Ascending aorta (tissue), 2 donors: ENCODE results near the gene DRAP1. TPM values are rescaled to one million over a fixed set of nuclear protein-coding genes. Genes with fewer than 3 reads are reported as not detected.

ENCODE experiments used
- DNase-seq, 2 donors: peaks; one replicate each; pipeline ENCODE4 v3.0.0-alpha.2; 2019; ENCODE audit warnings: low spot score in 2 of 2
- H3K27ac ChIP-seq, 2 donors: fragments of 200-600 bp; sonication (generic); one replicate each; pipeline ENCODE4 v1.5.1; 2016 to 2017; ENCODE audit warnings: mild to moderate bottlenecking in 1 of 2
- H3K27me3 ChIP-seq: fragments of 200-600 bp; sonication (generic); one replicate; pipeline ENCODE4 v1.5.1; 2017
- H3K36me3 ChIP-seq, 2 donors: fragments of 200-600 bp; sonication (generic); one replicate each; pipeline ENCODE4 v1.5.1; 2016
- H3K4me1 ChIP-seq, 2 donors: fragments of 200-600 bp; sonication (generic); one replicate each; pipeline ENCODE4 v1.5.1; 2016 to 2017; ENCODE audit warnings: mild to moderate bottlenecking in 1 of 2
- H3K4me3 ChIP-seq, 2 donors: fragments of 200-600 bp; sonication (generic); one replicate each; pipeline ENCODE4 v1.5.1; 2016 to 2017; ENCODE audit warnings: mild to moderate bottlenecking in 1 of 2
- H3K9me3 ChIP-seq, 2 donors: fragments of 200-600 bp; sonication (generic); one replicate each; pipeline ENCODE4 v1.5.1; 2016
- intact Hi-C: fragments of 100-400 bp; cut with DNase I; formaldehyde crosslinking; loops from one replicate; pipeline ENCODE4 v1.15.1; 2023
- total RNA-seq: library from RNA; depleted of rRNA; stranded (reverse); fragments of >200 nt; gene quantifications from one replicate; pipeline ENCODE4 v1.1.0, GENCODE V29; 2016
- TF ChIP-seq, protein P1 (sequence below), 3 experiments: fragments of 200-600 bp in 2 of 3; fragments of 450-650 bp in 1 of 3; sonication (generic) in 2 of 3; IDR thresholded peaks; one replicate each; pipeline ENCODE4 v1.5.1; 2016 to 2019; ENCODE audit warnings: antibody characterized with exemption in 3 of 3, mild to moderate bottlenecking in 1 of 3, moderate library complexity in 1 of 3

The DRAP1 gene
- total RNA-seq, 1 donor from 2014 or later, result 135 TPM

DNA sequence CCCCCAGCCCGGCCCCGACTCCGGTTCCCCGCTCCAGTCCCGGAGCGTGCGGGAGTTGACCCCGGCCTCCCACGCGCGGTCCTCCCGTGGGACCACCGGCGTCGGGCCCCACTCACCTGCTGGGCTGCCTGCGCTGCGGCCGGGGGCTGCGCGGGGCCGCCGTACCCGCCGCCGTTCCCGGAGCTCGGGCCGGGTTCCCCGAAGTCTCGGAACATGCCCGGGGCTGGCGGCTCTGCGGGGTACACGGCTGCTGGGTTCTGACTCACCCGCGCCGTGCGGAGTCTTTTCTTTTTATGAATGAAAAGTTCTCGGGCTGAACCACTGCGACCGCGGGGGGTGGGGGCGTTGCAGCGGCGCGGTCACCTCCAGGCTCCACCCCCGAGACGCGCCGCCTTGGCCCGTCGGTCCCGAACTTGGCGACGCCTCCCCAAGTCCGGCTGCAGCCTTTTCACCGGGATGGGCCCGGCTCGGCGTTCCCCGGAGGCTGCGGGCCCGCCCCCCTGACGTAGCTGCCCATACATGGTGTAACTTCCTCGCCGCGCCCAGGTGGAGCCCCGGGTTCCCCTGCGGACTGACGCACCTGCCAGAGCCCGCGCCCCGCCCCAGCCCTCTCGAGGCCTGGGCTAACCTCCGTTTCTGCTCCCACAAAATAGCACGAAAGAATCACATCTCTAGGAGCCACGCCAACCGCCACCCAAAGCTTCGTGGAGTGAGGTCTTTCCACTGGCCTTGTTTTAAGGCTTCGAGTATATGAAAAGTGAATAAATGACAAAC lies 18.9 kb upstream of the DRAP1 start, which contains the start of gene FOSL1:
Gene FOSL1 (minus strand): TSS at position 264 of the 774 bp plus-strand sequence. CDS start 49 bp downstream, at position 215.
- peak; percentile 80 to 96 for DNase-seq
- Histone ChIP-seq H3K27ac (peak within 1 kb of the TSS; percentile 84 to 85), H3K4me3 (peak within 1 kb of the TSS; percentile 70 to 80), H3K27me3 (no peaks in the 10 kb centered on the region), H3K36me3 (no peaks in the 10 kb centered on the region), H3K9me3 (no peaks in the 10 kb centered on the region), H3K4me1 (peaks cover 7 to 20% of the 10 kb centered on the region in 2 donors)
- intact Hi-C loops, result loop anchor here (1.0 kb wide), 3 partner anchors 10 to 19 kb away; partner anchors contain the start of genes C11orf68, CCDC85B and DRAP1
- TF ChIP-seq, protein P1, sequence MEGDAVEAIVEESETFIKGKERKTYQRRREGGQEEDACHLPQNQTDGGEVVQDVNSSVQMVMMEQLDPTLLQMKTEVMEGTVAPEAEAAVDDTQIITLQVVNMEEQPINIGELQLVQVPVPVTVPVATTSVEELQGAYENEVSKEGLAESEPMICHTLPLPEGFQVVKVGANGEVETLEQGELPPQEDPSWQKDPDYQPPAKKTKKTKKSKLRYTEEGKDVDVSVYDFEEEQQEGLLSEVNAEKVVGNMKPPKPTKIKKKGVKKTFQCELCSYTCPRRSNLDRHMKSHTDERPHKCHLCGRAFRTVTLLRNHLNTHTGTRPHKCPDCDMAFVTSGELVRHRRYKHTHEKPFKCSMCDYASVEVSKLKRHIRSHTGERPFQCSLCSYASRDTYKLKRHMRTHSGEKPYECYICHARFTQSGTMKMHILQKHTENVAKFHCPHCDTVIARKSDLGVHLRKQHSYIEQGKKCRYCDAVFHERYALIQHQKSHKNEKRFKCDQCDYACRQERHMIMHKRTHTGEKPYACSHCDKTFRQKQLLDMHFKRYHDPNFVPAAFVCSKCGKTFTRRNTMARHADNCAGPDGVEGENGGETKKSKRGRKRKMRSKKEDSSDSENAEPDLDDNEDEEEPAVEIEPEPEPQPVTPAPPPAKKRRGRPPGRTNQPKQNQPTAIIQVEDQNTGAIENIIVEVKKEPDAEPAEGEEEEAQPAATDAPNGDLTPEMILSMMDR (IDR thresholded peaks at IDR 0.05), result no peak

GRCh38 chr11:65900899-65901180 lies 18.4 kb upstream of the DRAP1 start:
- peak overlapping the region; percentile 84 to 85 for H3K27ac ChIP-seq

GRCh38 chr11:65903068-65903481 lies 16.2 kb upstream of the DRAP1 start:
- Histone ChIP-seq H3K4me3 (no peak overlapping the region), H3K4me1 (peaks cover 7 to 13% of the 10 kb centered on the region in 2 donors), H3K27me3 (no peaks in the 10 kb centered on the region), H3K9me3 (no peaks in the 10 kb centered on the region), H3K27ac (no peak overlapping the region), H3K36me3 (no peaks in the 10 kb centered on the region)
- intact Hi-C loops, result no loop called here
- TF ChIP-seq, protein P1 (IDR thresholded peaks at IDR 0.05), result no peak
- DNase-seq, result no peak

More at GRCh38 chr11:65900899-65901180, 18.4 kb upstream of the DRAP1 start:
- peak overlapping the region; percentile 70 to 80 for H3K4me3 ChIP-seq
- H3K27me3 ChIP-seq, result no peaks in the 10 kb centered on the region
- no peaks in the 10 kb centered on the region for H3K9me3 ChIP-seq
- TF ChIP-seq, protein P1 (IDR thresholded peaks at IDR 0.05), result no peak
- H3K4me1 ChIP-seq, result peaks cover 7 to 20% of the 10 kb centered on the region in 2 donors
- DNase-seq, result no peak
- intact Hi-C loops, result loop anchor here (1.0 kb wide), 4 partner anchors 10 to 18 kb away; partner anchors contain the start of genes C11orf68, CCDC85B and DRAP1
- no peaks in the 10 kb centered on the region for H3K36me3 ChIP-seq

DNA sequence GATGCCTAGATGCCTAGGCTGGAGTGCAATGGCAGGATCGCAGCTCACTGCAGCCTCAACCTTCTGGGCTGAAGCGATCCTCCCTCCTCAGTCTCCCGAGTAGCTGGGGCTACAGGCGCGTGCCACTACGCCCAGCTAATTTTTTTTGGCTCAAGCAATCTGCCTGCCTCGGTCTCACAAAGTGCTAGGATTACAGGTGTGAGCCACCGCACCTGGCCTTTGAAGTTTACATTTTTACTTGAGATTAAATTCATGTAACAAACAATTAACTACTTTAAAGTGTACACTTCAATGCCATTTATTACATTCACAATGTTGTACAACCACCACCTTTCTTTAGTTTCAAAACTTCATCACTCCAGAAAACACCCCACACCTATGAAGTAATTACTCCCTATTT lies 15.5 kb upstream of the DRAP1 start:
- no peaks in the 10 kb centered on the region for H3K9me3 ChIP-seq
- H3K4me3 ChIP-seq, result no peak overlapping the region
- no peaks in the 10 kb centered on the region for H3K36me3 ChIP-seq
- TF ChIP-seq, protein P1 (IDR thresholded peaks at IDR 0.05), result no peak
- no peaks in the 10 kb centered on the region for H3K27me3 ChIP-seq
- no peak for DNase-seq
- no peak overlapping the region for H3K27ac ChIP-seq
- peaks cover 7 to 13% of the 10 kb centered on the region in 2 donors for H3K4me1 ChIP-seq
- intact Hi-C loops, result no loop called here

GRCh38 chr11:65906602-65907001 lies 12.6 kb upstream of the DRAP1 start:
- no peak for DNase-seq
- no peaks in the 10 kb centered on the region for H3K9me3 ChIP-seq

More at GRCh38 chr11:65906602-65907001, 12.6 kb upstream of the DRAP1 start:
- peaks cover 0 to 6% of the 10 kb centered on the region in 2 donors for H3K4me1 ChIP-seq
- TF ChIP-seq, protein P1 (IDR thresholded peaks at IDR 0.05), result no peak
- intact Hi-C loops, result no loop called here
- no peak overlapping the region for H3K27ac ChIP-seq
- no peak overlapping the region for H3K4me3 ChIP-seq
- H3K27me3 ChIP-seq, result no peaks in the 10 kb centered on the region
- no peaks in the 10 kb centered on the region for H3K36me3 ChIP-seq
